Measurements from ENCODE around the gene CTDSP2.

CTDSP2 gene

GRCh38 chr12:57793920-57794319 is 52.6 kb downstream of the CTDSP2 start:
- no peak for TF ChIP-seq CEBPB (IDR thresholded peaks at IDR 0.05)
- TF ChIP-seq NFIC (IDR thresholded peaks at IDR 0.05) = no peak
- TF ChIP-seq TAF1 (IDR thresholded peaks at IDR 0.05; ENCODE audit: low read depth) = no peak
- no peak for TF ChIP-seq RAD21 (IDR thresholded peaks at IDR 0.05; ENCODE audit: low read depth)
- no peak for TF ChIP-seq YY1 (IDR thresholded peaks at IDR 0.05; ENCODE audit: low read depth)
- no peak for TF ChIP-seq CREB1 (IDR thresholded peaks at IDR 0.05; ENCODE audit: low read depth)
- no peak for TF ChIP-seq TEAD4 (IDR thresholded peaks at IDR 0.05)
- TF ChIP-seq TCF12 (IDR thresholded peaks at IDR 0.05; ENCODE audit: low read depth) = no peak
- no peak for TF ChIP-seq EGR1 (IDR thresholded peaks at IDR 0.05)
- no peak for TF ChIP-seq EP300 (IDR thresholded peaks at IDR 0.05; ENCODE audit: borderline replicate concordance)
- no peak for TF ChIP-seq REST (IDR thresholded peaks at IDR 0.05; ENCODE audit: low read depth)
- no peak for TF ChIP-seq FOXM1 (IDR thresholded peaks at IDR 0.05; ENCODE audit: borderline replicate concordance, low read depth)
- no peak for TF ChIP-seq ZBTB7A (IDR thresholded peaks at IDR 0.05; ENCODE audit: low read depth)

- TF ChIP-seq CREB1 (IDR thresholded peaks at IDR 0.05; ENCODE audit: low read depth) = no peak
- no peak for TF ChIP-seq TEAD4 (IDR thresholded peaks at IDR 0.05)
- no peak for TF ChIP-seq USF1 (IDR thresholded peaks at IDR 0.05)
- TF ChIP-seq EGR1 (IDR thresholded peaks at IDR 0.05) = no peak
- no peak for TF ChIP-seq YY1 (IDR thresholded peaks at IDR 0.05; ENCODE audit: low read depth)
- no peak for TF ChIP-seq CEBPB (IDR thresholded peaks at IDR 0.05)
- TF ChIP-seq ZBTB7A (IDR thresholded peaks at IDR 0.05; ENCODE audit: low read depth) = no peak
- TF ChIP-seq FOXM1 (IDR thresholded peaks at IDR 0.05; ENCODE audit: borderline replicate concordance, low read depth) = no peak
- TF ChIP-seq NFIC (IDR thresholded peaks at IDR 0.05) = no peak
- TF ChIP-seq REST (IDR thresholded peaks at IDR 0.05; ENCODE audit: low read depth) = no peak
- TF ChIP-seq TAF1 (IDR thresholded peaks at IDR 0.05; ENCODE audit: low read depth) = no peak
- TF ChIP-seq MAX (IDR thresholded peaks at IDR 0.05) = no peak
- TF ChIP-seq TCF12 (IDR thresholded peaks at IDR 0.05; ENCODE audit: low read depth) = no peak
- TF ChIP-seq RAD21 (IDR thresholded peaks at IDR 0.05; ENCODE audit: low read depth) = no peak
- no peak for TF ChIP-seq EP300 (IDR thresholded peaks at IDR 0.05; ENCODE audit: borderline replicate concordance)
These were observed 62.7 kb downstream of the CTDSP2 start for GRCh38 chr12:57783861-57784260.

GRCh38 chr12:57783466-57783801 is 63.1 kb downstream of the CTDSP2 start:
- TF ChIP-seq USF1 (IDR thresholded peaks at IDR 0.05) (no peak), TCF12 (IDR thresholded peaks at IDR 0.05; ENCODE audit: low read depth) (no peak), ZBTB7A (IDR thresholded peaks at IDR 0.05; ENCODE audit: low read depth) (no peak), TAF1 (IDR thresholded peaks at IDR 0.05; ENCODE audit: low read depth) (no peak), FOXM1 (IDR thresholded peaks at IDR 0.05; ENCODE audit: borderline replicate concordance, low read depth) (no peak), CREB1 (IDR thresholded peaks at IDR 0.05; ENCODE audit: low read depth) (no peak), REST (IDR thresholded peaks at IDR 0.05; ENCODE audit: low read depth) (no peak), EGR1 (IDR thresholded peaks at IDR 0.05) (no peak), CEBPB (IDR thresholded peaks at IDR 0.05) (no peak)

GRCh38 chr12:57782608-57783465 is 63.7 kb downstream of the CTDSP2 start, which contains the start of gene TSFM:
TSFM (plus strand) TSS chr12:57782787; CDS start chr12:57782802, 15 bp downstream.
- TF ChIP-seq USF1 (IDR thresholded peaks at IDR 0.05) = peak; percentile 55
- peak; percentile 91 for TF ChIP-seq CEBPB (IDR thresholded peaks at IDR 0.05)
- TF ChIP-seq REST (IDR thresholded peaks at IDR 0.05; ENCODE audit: low read depth) = 0 out of 2 replicates have a peak, but pooled peaks have one; percentile 12
- TF ChIP-seq CREB1 (IDR thresholded peaks at IDR 0.05; ENCODE audit: low read depth) = peak; percentile 89
- peak; percentile 96 for TF ChIP-seq TAF1 (IDR thresholded peaks at IDR 0.05; ENCODE audit: low read depth)
- TF ChIP-seq TEAD4 (IDR thresholded peaks at IDR 0.05) = peak; percentile 73
- TF ChIP-seq NFIC (IDR thresholded peaks at IDR 0.05) = peak; percentile 51; the same call in 1 of the 2 replicates
- TF ChIP-seq FOXM1 (IDR thresholded peaks at IDR 0.05; ENCODE audit: borderline replicate concordance, low read depth) = no peak; the same call in 1 of the 2 replicates
- no peak for TF ChIP-seq ZBTB7A (IDR thresholded peaks at IDR 0.05; ENCODE audit: low read depth)
- TF ChIP-seq RAD21 (IDR thresholded peaks at IDR 0.05; ENCODE audit: low read depth) = peak; percentile 45; the same call in 1 of the 2 replicates
- no peak for TF ChIP-seq EGR1 (IDR thresholded peaks at IDR 0.05)
- TF ChIP-seq EP300 (IDR thresholded peaks at IDR 0.05; ENCODE audit: borderline replicate concordance) = peak; percentile 51; the same call in 1 of the 2 replicates
- TF ChIP-seq YY1 (IDR thresholded peaks at IDR 0.05; ENCODE audit: low read depth) = peak; percentile 83; the same call in 1 of the 2 replicates
- peak; percentile 86 for TF ChIP-seq TCF12 (IDR thresholded peaks at IDR 0.05; ENCODE audit: low read depth)
- peak; percentile 96 for TF ChIP-seq MAX (IDR thresholded peaks at IDR 0.05)

All from Ishikawa (cell line).